Rectal smooth muscle tissue (tissue), 1 donor: ENCODE data around the gene ADAMTS14.
"Not testable (repeated sequence)": the region's sequence is repeated elsewhere in the genome, so short reads cannot be mapped to it uniquely, and the experiment has no call there.

ENCODE experiments used
- H3K27ac ChIP-seq: one replicate; pipeline ENCODE4 v1.7.0; 2013; ENCODE audit warnings: low read depth, low read length, inconsistent platforms
- H3K27me3 ChIP-seq: one replicate; pipeline ENCODE4 v1.7.0; 2013; ENCODE audit warnings: low read length; ENCODE audit not compliant: control insufficient read depth, insufficient read depth
- H3K36me3 ChIP-seq: one replicate; pipeline ENCODE4 v1.7.0; 2013; ENCODE audit warnings: low read length; ENCODE audit not compliant: control insufficient read depth, insufficient read depth
- H3K4me1 ChIP-seq: one replicate; pipeline ENCODE4 v1.7.0; 2013; ENCODE audit warnings: low read length; ENCODE audit not compliant: control insufficient read depth, insufficient read depth
- H3K4me3 ChIP-seq: one replicate; pipeline ENCODE4 v1.7.0; 2013; ENCODE audit warnings: low read length
- H3K9ac ChIP-seq: one replicate; pipeline ENCODE4 v1.7.0; 2013; ENCODE audit warnings: low read length

The ADAMTS14 gene

GRCh38 chr10:70770001-70770400, 97.7 kb downstream of the ADAMTS14 start:
- Histone ChIP-seq H3K4me1 (no peaks in the 10 kb centered on the region), H3K27ac (no peak overlapping the region), H3K36me3 (no peaks in the 10 kb centered on the region), H3K9ac (no peak overlapping the region), H3K27me3 (no peaks in the 10 kb centered on the region), H3K4me3 (no peak overlapping the region)

- H3K9ac ChIP-seq, H3K4me3 ChIP-seq, H3K36me3 ChIP-seq, H3K27ac ChIP-seq, H3K27me3 ChIP-seq, H3K4me1 ChIP-seq: not testable (repeated sequence)
These were observed 98.2 kb downstream of the ADAMTS14 start for GRCh38 chr10:70770516-70770915.

GRCh38 chr10:70771311-70772194, 99.2 kb downstream of the ADAMTS14 start:
- H3K9ac ChIP-seq: no peak overlapping the region
- no peaks in the 10 kb centered on the region for H3K27me3 ChIP-seq
- no peaks in the 10 kb centered on the region for H3K36me3 ChIP-seq

GRCh38 chr10:70772627-70773026, 100.3 kb downstream of the ADAMTS14 start:
- H3K9ac ChIP-seq: no peak overlapping the region
- H3K27me3 ChIP-seq: no peaks in the 10 kb centered on the region
- no peak overlapping the region for H3K27ac ChIP-seq
- H3K4me3 ChIP-seq: no peak overlapping the region
- no peaks in the 10 kb centered on the region for H3K4me1 ChIP-seq
- H3K36me3 ChIP-seq: no peaks in the 10 kb centered on the region

More at GRCh38 chr10:70771311-70772194, 99.2 kb downstream of the ADAMTS14 start:
- Histone ChIP-seq H3K4me3 (no peak overlapping the region), H3K27ac (no peak overlapping the region), H3K4me1 (no peaks in the 10 kb centered on the region)

- H3K9ac ChIP-seq: no peak overlapping the region
- H3K4me1 ChIP-seq: no peaks in the 10 kb centered on the region
- no peak overlapping the region for H3K4me3 ChIP-seq
- H3K27me3 ChIP-seq: no peaks in the 10 kb centered on the region
- no peaks in the 10 kb centered on the region for H3K36me3 ChIP-seq
- H3K27ac ChIP-seq: no peak overlapping the region
These were observed 101.2 kb downstream of the ADAMTS14 start for GRCh38 chr10:70773461-70773860.

- Histone ChIP-seq H3K27ac (no peak overlapping the region), H3K27me3 (no peaks in the 10 kb centered on the region), H3K4me1 (no peaks in the 10 kb centered on the region), H3K36me3 (no peaks in the 10 kb centered on the region), H3K9ac (no peak overlapping the region), H3K4me3 (no peak overlapping the region)
These were observed 101.9 kb downstream of the ADAMTS14 start for GRCh38 chr10:70773965-70774809.

- H3K4me1 ChIP-seq: no peaks in the 10 kb centered on the region
- no peak overlapping the region for H3K4me3 ChIP-seq
- H3K27ac ChIP-seq: no peak overlapping the region
- H3K36me3 ChIP-seq: no peaks in the 10 kb centered on the region
- no peak overlapping the region for H3K9ac ChIP-seq
- H3K27me3 ChIP-seq: no peaks in the 10 kb centered on the region
These were observed 102.7 kb downstream of the ADAMTS14 start for GRCh38 chr10:70774810-70775678.

GRCh38 chr10:70775679-70776454, 103.6 kb downstream of the ADAMTS14 start:
- Histone ChIP-seq H3K9ac (no peak overlapping the region), H3K4me1 (no peaks in the 10 kb centered on the region), H3K36me3 (no peaks in the 10 kb centered on the region), H3K4me3 (no peak overlapping the region), H3K27me3 (no peaks in the 10 kb centered on the region), H3K27ac (no peak overlapping the region)

GRCh38 chr10:70776455-70777005, 104.2 kb downstream of the ADAMTS14 start:
- H3K4me3 ChIP-seq: no peak overlapping the region

GRCh38 chr10:70777063-70777875, 105.0 kb downstream of the ADAMTS14 start:
- Histone ChIP-seq H3K27me3 (no peaks in the 10 kb centered on the region), H3K27ac (no peak overlapping the region), H3K4me1 (no peaks in the 10 kb centered on the region), H3K4me3 (no peak overlapping the region), H3K36me3 (no peaks in the 10 kb centered on the region), H3K9ac (no peak overlapping the region)

More at GRCh38 chr10:70776455-70777005, 104.2 kb downstream of the ADAMTS14 start:
- H3K9ac ChIP-seq: no peak overlapping the region
- H3K4me1 ChIP-seq: no peaks in the 10 kb centered on the region
- no peaks in the 10 kb centered on the region for H3K36me3 ChIP-seq
- no peaks in the 10 kb centered on the region for H3K27me3 ChIP-seq
- H3K27ac ChIP-seq: no peak overlapping the region
